Right lung (tissue), 5 donors: ENCODE results near the gene POLRMT. TPM values are rescaled to one million over a fixed set of nuclear protein-coding genes. Genes with fewer than 3 reads are reported as not detected.
"Not testable (repeated sequence)": the region's sequence is repeated elsewhere in the genome, so short reads cannot be mapped to it uniquely, and the experiment has no call there.

Experiments
- DNase-seq, 2 donors: peaks; one replicate each; pipeline ENCODE4 v3.0.0-alpha.2; 2013
- polyA plus RNA-seq, 5 donors: library from polyadenylated mRNA; unstranded; fragments of 120-200 nt; gene quantifications; one replicate each; pipeline versions ENCODE4 v1.2.1 to v1.2.3, GENCODE V29; 2013; ENCODE audit warnings: inconsistent platforms in 1 of 5, low replicate concordance in 1 of 5; ENCODE audit not compliant: insufficient read length in 5 of 5, insufficient read depth in 1 of 5

The POLRMT gene
- polyA plus RNA-seq, 5 donors = 28.9 to 46.0 (median 43.0) TPM

- DNase-seq = no peak
These were observed 37.7 kb downstream of the POLRMT start for GRCh38 chr19:595326-596262.

GRCh38 chr19:594265-594870, 39.0 kb downstream of the POLRMT start:
- no peak for DNase-seq

- no peak for DNase-seq
These were observed 39.8 kb downstream of the POLRMT start for GRCh38 chr19:593505-593904.

GRCh38 chr19:593055-593454, 40.3 kb downstream of the POLRMT start:
- no peak for DNase-seq

GRCh38 chr19:592101-592500, 41.2 kb downstream of the POLRMT start:
- DNase-seq = no peak

- no peak for DNase-seq
These were observed 42.0 kb downstream of the POLRMT start for GRCh38 chr19:591099-591958.

GRCh38 chr19:590750-591098, 42.6 kb downstream of the POLRMT start:
- DNase-seq = no peak

GRCh38 chr19:590396-590745, 43.0 kb downstream of the POLRMT start:
- no peak for DNase-seq

- no peak for DNase-seq
These were observed 43.5 kb downstream of the POLRMT start, which contains the start of gene HCN2 for GRCh38 chr19:589693-590395. Gene HCN2 (plus strand): TSS chr19:589881. CDS start chr19:589946, 65 bp downstream.

GRCh38 chr19:588741-589692, 44.3 kb downstream of the POLRMT start:
- no peak for DNase-seq

- DNase-seq = no peak
These were observed 45.1 kb downstream of the POLRMT start for GRCh38 chr19:588093-588740.

GRCh38 chr19:585551-586110, 47.7 kb downstream of the POLRMT start:
- no peak for DNase-seq

- not testable (repeated sequence) for DNase-seq
These were observed 48.2 kb downstream of the POLRMT start for GRCh38 chr19:585146-585545.

- no peak for DNase-seq
These were observed 48.9 kb downstream of the POLRMT start for GRCh38 chr19:584240-585001.

GRCh38 chr19:583968-584239, 49.4 kb downstream of the POLRMT start:
- no peak for DNase-seq

- no peak for DNase-seq
These were observed 50.0 kb downstream of the POLRMT start for GRCh38 chr19:583198-583967.

- DNase-seq = no peak
These were observed 50.7 kb downstream of the POLRMT start for GRCh38 chr19:582497-583197.
